ENCODE results near the gene TPX2. TPM values are rescaled to one million over a fixed set of nuclear protein-coding genes. Genes with fewer than 3 reads are reported as not detected.
"Not testable (repeated sequence)": the region's sequence is repeated elsewhere in the genome, so short reads cannot be mapped to it uniquely, and the experiment has no call there.

The TPX2 gene
- total and polyA plus RNA-seq, 2 donors (not counting 3 experiments of a cell fraction or from before 2014, with no cell fraction given), result 24.8 to 114 TPM

DNA sequence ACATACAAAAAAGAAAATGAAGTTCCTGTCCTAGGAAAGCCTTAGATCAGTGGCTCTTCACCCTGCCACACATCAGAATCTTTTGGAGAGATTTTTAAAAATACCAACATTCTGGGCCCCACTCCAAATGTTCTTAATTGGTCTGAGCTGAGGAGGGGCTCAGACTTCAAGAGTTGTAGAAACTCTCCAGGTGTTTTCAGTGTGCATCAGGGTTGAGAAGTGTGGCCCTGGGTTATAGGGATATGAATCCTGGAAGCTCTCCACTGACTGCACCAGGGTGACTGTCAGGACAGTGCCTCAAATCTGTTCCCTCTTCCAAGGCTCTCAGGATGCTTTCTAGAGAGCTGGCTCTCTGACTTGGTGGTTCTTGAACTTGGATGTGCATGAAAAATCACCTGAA lies 74.5 kb downstream of the TPX2 start:
- dilution Hi-C loops (cut with MboI; ENCODE audit: extremely low pct_ligation_motif_present, low sequenced_read_pairs) (no loop called here), intact Hi-C loops (cut with micrococcal nuclease) (no loop called here)
- no peak for TF ChIP-seq FOS (IDR thresholded peaks at IDR 0.05; ENCODE audit: borderline replicate concordance, insufficient read depth, low read length)
- TF ChIP-seq GATA2 (IDR thresholded peaks at IDR 0.05; ENCODE audit: insufficient read depth, insufficient read length, low read depth, low read length), result no peak
- TF ChIP-seq POLR2A (IDR thresholded peaks at IDR 0.05; ENCODE audit: low read depth, low read length), result no peak
- no peak for TF ChIP-seq CTCF (IDR thresholded peaks at IDR 0.05; ENCODE audit: extremely low read depth in 1 of 2, insufficient read depth in 1 of 2, low read depth in 1 of 2, low read length in 2 of 2)
- no peak for TF ChIP-seq JUN (IDR thresholded peaks at IDR 0.05; ENCODE audit: borderline replicate concordance, insufficient read depth, insufficient read length, low read depth)
- TF ChIP-seq POLR2AphosphoS5 (IDR thresholded peaks at IDR 0.05; ENCODE audit: insufficient read depth, low read depth, low read length), result no peak
- no peak for TF ChIP-seq MYC (IDR thresholded peaks at IDR 0.05; ENCODE audit: low read depth, low read length)
- TF ChIP-seq, protein P1, sequence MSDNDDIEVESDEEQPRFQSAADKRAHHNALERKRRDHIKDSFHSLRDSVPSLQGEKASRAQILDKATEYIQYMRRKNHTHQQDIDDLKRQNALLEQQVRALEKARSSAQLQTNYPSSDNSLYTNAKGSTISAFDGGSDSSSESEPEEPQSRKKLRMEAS (IDR thresholded peaks at IDR 0.05; ENCODE audit: insufficient read depth, insufficient read length), result no peak
- TF ChIP-seq EZH2 (IDR thresholded peaks at IDR 0.05; ENCODE audit: borderline replicate concordance, low read depth, low read length, severe bottlenecking), result no peak
- no peak overlapping the region for H3K27ac ChIP-seq (ENCODE audit: insufficient read depth, low read depth, low read length)
- ChIA-PET POLR2A (no interaction called here), CTCF (interaction anchor here (0.6 to 2.4 kb wide), 7 partner anchors 10 to 246 kb away, joined by 3 to 11 read pairs (median 4); no protein-coding TSS in a partner anchor)
- no peaks in the 10 kb centered on the region for H3K79me2 ChIP-seq (ENCODE audit: control insufficient read depth, insufficient read depth, low read length)
- H3K36me3 ChIP-seq (ENCODE audit: control insufficient read depth in 2 of 2, extremely low read depth in 1 of 2, insufficient read depth in 2 of 2, low read length in 2 of 2), result no peaks in the 10 kb centered on the region
- DNase-seq (ENCODE audit: low read depth, low spot score) (no peak), FAIRE-seq (no peak)
- peaks cover 8% of the 10 kb centered on the region for H3K4me1 ChIP-seq (ENCODE audit: control insufficient read depth, extremely low read depth, insufficient read depth, low read length)
- no peaks in the 10 kb centered on the region for H3K27me3 ChIP-seq (ENCODE audit: control insufficient read depth in 2 of 2, insufficient read depth in 2 of 2, low read length in 2 of 2)
- no peak overlapping the region for H3K9ac ChIP-seq (replicated peaks; ENCODE audit: extremely low read depth, insufficient read depth, low read length)
- no peaks in the 10 kb centered on the region for H3K9me3 ChIP-seq (replicated peaks; ENCODE audit: control insufficient read depth, insufficient read depth, low read length)
- H2AFZ ChIP-seq (ENCODE audit: low read depth, low read length), result no peak overlapping the region
- no peak overlapping the region for H3K4me2 ChIP-seq (ENCODE audit: insufficient read depth, low read length)
- no peaks in the 10 kb centered on the region for H3K9me1 ChIP-seq (replicated peaks; ENCODE audit: control insufficient read depth, extremely low read depth, insufficient read depth, low read length)
- no TSS peak for BruUV-seq (replicated peaks)
- H3K4me3 ChIP-seq (replicated peaks in 1 of 3; ENCODE audit: insufficient read depth in 1 of 3, low read depth in 1 of 3, low read length in 3 of 3), result no peak overlapping the region
- no peaks in the 10 kb centered on the region for H4K20me1 ChIP-seq (replicated peaks; ENCODE audit: control insufficient read depth, extremely low read depth, insufficient read depth, low read length)

- H3K27ac ChIP-seq (ENCODE audit: insufficient read depth, low read depth, low read length); intact Hi-C loops (cut with micrococcal nuclease); H3K9me3 ChIP-seq (replicated peaks; ENCODE audit: control insufficient read depth, insufficient read depth, low read length); DNase-seq (ENCODE audit: low read depth, low spot score); FAIRE-seq; H2AFZ ChIP-seq (ENCODE audit: low read depth, low read length); H3K27me3 ChIP-seq (ENCODE audit: control insufficient read depth in 2 of 2, insufficient read depth in 2 of 2, low read length in 2 of 2); H3K4me1 ChIP-seq (ENCODE audit: control insufficient read depth, extremely low read depth, insufficient read depth, low read length); H3K4me3 ChIP-seq (replicated peaks in 1 of 3; ENCODE audit: insufficient read depth in 1 of 3, low read depth in 1 of 3, low read length in 3 of 3); H3K36me3 ChIP-seq (ENCODE audit: control insufficient read depth in 2 of 2, extremely low read depth in 1 of 2, insufficient read depth in 2 of 2, low read length in 2 of 2); H3K4me2 ChIP-seq (ENCODE audit: insufficient read depth, low read length); dilution Hi-C loops (cut with MboI; ENCODE audit: extremely low pct_ligation_motif_present, low sequenced_read_pairs); H3K79me2 ChIP-seq (ENCODE audit: control insufficient read depth, insufficient read depth, low read length); BruUV-seq (replicated peaks); H4K20me1 ChIP-seq (replicated peaks; ENCODE audit: control insufficient read depth, extremely low read depth, insufficient read depth, low read length); H3K9ac ChIP-seq (replicated peaks; ENCODE audit: extremely low read depth, insufficient read depth, low read length); POLR2A ChIA-PET; H3K9me1 ChIP-seq (replicated peaks; ENCODE audit: control insufficient read depth, extremely low read depth, insufficient read depth, low read length): not testable (repeated sequence)
- CTCF ChIA-PET, result interaction anchor here (1.1 to 2.4 kb wide), 5 partner anchors 10 to 217 kb away, joined by 3 to 11 read pairs (median 6); no protein-coding TSS in a partner anchor
Measured at GRCh38 chr20:31814142-31814541, 75.1 kb downstream of the TPX2 start.

All from endothelial cell of umbilical vein (primary cell).